HPDE6-E6E7 (cell line): ENCODE results near the gene ARMS2.
A peak's percentile ranks its signal among the peaks of the same experiment; 100 is the strongest.

Experiments
- DNase-seq: peaks from one replicate; pipeline ENCODE4 v3.0.0; 2011; ENCODE audit warnings: missing footprints; ENCODE audit errors: extremely low spot score

ARMS2 gene, protein sequence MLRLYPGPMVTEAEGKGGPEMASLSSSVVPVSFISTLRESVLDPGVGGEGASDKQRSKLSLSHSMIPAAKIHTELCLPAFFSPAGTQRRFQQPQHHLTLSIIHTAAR

DNA sequence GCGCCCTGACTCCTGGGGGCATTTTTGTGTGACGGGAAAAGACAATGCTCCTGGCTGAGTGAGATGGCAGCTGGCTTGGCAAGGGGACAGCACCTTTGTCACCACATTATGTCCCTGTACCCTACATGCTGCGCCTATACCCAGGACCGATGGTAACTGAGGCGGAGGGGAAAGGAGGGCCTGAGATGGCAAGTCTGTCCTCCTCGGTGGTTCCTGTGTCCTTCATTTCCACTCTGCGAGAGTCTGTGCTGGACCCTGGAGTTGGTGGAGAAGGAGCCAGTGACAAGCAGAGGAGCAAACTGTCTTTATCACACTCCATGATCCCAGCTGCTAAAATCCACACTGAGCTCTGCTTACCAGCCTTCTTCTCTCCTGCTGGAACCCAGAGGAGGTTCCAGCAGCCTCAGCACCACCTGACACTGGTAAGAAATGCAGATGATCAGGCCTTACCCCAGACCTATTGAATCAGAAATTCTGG is at the start of gene ARMS2:
Gene ARMS2, plus strand, starts transcription at position 51 of the 478 bp plus-strand sequence. Its CDS starts 75 bp downstream, at position 126.
- no peak for DNase-seq

DNA sequence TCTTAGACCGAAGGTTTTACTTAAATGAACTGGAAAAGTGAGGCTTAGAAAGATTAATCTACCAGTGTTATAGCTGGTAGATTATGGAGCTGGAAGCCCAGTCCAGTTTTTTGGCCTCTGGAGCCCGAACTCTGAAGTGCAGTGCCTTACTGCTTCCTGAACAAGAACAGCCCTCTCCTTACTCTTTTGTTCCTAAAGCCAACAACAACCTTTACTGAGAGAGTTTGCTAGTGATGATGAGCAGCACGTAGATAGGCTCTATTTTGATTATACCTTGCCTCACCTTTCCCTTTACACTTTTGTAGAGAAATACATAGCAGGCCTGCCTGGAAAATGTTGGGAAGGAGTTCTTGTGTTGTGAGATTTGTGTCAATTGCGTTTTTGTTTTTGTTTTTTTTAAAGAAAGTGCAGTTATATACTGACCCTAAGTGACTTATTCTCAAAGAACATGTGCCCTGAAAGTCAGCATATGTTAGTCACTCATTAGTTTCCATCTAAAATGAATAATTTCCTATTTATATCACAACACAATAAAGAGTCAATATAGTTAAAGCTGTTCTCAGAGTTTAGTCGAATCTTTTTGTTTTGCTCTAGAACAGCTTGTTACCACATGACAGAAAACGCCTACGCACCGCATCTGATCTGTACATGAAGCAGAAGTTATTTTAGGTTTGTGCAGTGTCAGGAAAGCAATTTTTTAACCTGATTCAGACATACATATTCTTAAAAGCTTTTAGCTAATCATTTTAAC is 46.9 kb upstream of the ARMS2 start:
- DNase-seq: no peak

DNA sequence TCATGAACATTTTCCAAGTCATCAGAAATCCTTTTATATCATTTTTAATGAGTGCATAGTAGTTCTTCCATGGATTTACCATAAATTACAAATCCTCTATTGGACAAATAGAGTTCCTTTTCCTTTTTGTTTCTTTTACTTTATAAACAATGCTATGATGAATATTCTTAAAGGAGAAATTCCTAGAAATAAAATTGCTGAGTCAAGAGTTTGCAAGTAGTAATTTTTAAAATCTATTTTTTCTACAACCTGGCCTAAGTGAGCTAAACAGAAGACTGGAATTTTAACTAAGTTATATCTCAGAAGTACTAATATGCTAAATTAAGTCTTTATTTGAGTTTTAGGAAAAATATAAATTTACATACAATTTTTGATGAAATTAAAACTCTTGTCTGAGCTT is 41.1 kb upstream of the ARMS2 start:
- DNase-seq: no peak

DNA sequence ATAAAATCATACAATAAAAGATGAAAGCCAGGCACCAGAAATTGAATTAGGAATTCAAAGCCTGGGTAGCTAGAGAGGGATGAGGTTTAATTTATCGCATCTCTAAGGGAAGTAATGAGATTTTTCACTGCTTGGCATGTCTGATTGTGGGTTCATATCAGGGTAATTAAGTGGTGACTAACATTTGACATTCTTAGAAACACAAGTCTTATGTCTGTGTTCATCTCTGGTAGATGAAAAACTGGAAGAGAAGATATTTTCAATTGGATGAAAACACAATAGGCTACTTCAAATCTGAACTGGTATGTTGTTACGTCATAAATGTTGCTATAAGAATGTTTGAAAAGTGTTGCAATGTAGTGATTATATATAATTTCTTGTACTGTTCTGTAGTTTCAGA is 36.8 kb upstream of the ARMS2 start:
- no peak for DNase-seq

DNA sequence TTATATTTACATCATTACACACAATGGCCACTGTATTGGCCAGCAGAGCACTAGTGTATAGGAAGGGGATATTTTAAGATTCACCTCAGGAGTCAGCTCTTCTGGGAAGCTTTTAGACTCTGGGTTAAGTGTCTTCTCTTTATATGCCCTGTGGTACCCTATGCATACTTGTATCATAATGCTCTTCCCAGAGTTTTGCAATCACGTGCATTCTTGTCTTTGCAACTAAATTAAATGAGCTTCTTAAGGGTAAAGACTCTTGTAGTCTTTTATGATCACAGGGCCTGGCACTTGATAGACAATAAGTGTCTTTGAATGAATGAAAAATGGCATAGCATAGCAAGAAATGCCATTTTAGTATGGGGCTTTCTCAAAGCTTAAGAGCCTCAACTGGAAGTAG is 35.4 kb upstream of the ARMS2 start:
- no peak for DNase-seq

DNA sequence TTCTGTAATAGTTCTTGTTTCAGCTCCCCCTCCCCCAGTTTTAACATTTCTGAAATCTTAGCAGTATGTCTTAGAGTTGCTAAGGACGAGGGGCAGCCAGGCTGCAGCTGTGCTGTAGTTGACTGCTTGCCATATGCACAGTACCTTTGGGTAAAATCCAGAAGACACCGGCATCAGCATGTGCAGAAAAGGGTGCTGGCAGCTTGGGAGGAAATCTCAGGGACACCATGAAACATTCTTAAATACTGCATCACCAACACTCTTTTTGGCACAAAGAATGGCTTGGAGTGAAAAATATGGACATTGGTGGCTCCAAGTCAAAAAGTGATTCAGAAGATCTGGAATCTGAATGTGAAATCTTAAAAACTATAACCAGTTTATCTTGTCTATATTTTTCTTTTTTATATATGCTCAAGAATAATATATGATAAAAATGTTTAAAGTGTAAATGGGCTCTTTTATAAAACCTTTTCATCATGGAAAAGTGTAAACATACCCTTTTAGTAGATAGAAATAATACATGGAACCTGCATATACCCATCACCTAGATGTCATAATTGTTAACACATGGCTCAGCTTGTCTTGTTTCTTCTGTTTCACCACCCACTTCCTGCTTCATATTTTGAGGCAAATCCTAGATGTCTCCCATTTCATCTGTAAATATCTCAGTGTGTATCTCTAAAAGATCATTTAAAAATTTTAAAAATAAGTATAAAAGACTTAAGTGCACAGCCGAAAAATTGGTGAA is 34.4 kb upstream of the ARMS2 start:
- DNase-seq: no peak

DNA sequence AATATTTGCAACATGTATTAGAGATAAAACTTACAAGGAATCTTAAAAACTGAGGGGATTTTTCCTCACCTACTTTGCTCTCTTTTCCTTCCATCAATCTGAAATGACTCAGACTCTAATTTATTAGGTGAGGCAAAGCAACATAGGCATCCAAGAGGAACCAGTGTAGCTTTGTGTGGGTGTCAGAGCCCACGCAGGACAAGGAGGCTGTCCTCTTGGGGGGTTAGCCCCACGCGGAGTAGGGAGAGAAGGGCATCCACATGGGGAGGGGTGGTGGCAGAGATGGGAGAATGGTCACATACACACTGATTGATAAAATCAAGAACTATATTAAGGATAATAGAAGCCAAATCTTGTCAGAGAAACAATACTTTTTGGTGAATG is 33.8 kb upstream of the ARMS2 start:
- DNase-seq: no peak

DNA sequence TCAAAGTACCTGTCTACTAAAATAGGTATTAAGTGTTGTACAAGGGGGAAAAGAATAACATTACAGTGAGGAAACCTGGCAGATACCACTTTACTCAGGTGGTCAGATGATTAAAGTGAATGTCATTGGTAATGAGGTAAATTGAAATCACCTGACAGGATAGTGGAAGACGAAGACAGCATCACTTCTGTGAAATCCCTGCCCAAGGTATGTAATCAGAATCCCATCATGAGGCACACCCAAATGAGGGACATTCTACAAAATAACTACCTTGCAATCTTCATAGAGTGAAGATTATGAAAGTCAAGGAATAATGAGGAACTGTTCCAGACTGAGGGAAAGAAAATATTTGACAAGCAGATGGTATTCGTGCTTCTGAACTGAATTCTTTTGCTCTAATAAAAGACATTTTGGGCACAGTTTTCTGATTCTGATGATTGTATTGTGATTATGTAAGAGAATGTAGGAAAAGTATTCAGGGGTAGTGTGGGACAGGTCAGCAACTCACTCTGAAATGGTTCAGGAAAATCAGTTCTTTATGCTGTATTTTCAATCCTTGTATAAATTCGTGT is 33.3 kb upstream of the ARMS2 start:
- DNase-seq: no peak

DNA sequence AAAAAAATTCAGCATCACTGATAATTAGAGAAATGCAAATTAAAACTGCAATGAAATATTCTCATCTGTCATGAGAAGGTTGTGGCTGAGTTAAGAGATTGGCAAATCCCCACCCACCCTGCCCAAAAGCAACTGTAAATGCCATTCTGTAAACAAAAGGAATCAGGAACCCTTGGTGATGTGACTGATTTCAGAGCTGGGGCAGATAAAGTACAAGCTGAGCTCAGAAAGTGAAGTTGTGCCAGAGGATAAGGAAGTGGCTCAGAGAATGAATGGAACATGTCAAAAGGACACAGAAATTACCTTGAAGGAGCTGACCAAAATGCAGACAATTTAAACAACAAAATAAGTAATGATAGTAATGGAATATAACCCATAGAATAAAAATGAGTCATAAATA is 32.7 kb upstream of the ARMS2 start:
- no peak for DNase-seq

DNA sequence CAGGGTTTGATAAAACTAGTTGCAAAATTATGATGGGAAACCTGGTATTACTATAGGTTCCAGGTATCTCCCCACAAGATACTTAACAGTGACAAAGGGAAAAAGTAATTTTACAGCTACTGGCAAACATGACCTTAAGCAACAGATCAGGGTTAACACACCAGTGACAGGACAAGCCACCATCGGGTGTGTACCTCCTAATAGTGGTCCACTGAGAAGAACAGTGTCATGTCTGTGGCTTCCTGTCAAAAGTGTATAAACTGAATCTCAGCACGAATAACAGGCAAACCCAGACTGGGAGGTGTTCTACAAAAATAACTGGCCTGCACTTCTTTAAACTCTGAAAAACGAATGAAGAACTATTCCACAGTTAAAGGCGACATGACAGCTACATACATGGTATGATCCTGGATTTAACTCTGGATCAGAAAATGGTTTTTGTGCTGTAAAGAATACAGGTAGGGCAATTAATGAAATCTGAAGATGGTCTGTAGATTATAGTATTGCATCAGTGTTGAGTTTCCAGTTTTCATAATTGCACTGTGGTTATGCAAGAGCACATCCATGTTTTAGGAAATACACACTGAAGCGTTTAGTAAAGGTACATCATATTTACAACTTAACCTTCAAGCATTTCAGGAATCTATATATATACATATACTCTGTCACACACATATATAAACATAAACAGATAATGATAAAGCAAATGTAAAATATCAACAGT is 32.0 kb upstream of the ARMS2 start:
- no peak for DNase-seq

DNA sequence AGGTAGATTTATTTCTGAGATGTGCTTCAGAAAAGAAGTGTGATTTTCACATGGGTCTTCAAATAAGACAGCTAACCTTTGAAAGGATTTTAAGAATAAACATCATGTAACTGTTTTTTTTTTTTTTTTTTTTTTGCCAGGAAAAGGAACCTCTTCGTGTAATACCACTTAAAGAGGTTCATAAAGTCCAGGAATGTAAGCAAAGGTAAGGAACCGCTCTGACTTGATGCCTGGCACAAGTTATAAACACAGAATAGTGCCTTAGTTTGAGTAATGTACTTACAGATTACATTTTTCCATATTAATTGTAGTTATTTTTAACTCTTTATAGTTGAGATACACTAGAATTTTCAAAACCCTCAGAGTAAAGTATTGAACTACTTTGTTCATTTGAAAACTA is 30.4 kb upstream of the ARMS2 start:
- DNase-seq: no peak

DNA sequence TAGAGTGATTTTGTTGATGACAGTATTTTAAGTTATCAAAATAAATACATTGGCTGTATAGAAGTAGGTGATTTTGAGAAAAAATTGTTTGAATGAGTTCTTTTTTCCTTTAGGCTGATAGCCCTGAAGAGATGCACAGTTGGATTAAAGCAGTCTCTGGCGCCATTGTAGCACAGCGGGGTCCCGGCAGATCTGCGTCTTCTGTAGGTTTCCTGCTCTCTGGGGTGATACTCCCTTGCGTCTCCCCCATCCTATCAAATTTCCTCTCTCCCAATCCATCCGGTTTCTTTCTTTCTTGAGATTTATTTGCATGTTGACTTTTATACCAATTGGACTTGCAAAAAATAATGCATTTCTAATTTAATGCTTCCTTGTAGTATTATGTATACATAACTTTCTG is 27.6 kb upstream of the ARMS2 start:
- no peak for DNase-seq

DNA sequence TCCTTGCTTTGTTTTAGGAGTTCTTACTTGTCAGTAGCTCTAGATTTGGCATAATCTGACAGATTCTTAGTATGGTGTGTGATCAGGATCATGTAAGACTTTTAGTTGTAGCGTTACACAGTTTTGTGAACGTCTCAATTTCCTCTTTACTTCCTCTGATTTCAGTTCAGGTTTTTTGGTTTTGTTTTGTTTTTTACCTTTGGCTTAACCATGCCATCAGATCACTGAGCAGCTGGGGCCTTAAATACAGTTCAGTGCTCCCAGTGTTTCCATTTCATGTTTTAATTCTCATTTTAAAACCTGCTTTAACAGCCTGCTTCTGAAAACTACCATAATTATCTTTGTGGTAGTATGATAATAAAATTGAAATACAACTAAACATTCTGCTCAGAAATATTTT is 27.2 kb upstream of the ARMS2 start:
- DNase-seq: no peak

DNA sequence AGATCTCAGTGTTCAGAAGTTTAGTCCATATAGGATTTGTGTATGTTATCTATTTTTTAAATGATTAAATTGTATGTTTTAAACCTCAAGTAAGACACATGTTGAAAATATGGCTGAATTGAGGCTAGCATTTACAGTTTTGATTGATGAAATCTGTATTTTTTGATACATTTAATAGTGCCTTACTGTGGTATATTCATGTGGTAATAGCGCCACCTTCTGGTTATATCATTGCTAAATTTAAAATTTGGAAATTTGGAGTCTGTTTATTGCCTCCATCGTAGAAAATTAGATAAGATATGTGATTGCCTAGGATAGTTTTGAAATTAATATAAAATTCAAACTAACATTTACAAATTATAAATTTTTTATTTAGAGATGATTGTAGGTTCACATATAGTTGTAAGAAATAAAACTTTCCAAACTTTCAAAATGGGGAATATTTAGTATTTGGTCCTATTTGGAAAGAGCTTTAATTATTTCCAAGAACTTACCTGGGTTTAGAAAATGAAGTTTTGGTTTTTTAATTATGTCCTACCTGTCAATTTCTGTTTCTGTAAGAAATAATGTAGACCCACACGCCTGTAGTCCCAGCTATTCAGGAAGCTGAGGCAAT is 19.1 kb upstream of the ARMS2 start:
- no peak for DNase-seq

DNA sequence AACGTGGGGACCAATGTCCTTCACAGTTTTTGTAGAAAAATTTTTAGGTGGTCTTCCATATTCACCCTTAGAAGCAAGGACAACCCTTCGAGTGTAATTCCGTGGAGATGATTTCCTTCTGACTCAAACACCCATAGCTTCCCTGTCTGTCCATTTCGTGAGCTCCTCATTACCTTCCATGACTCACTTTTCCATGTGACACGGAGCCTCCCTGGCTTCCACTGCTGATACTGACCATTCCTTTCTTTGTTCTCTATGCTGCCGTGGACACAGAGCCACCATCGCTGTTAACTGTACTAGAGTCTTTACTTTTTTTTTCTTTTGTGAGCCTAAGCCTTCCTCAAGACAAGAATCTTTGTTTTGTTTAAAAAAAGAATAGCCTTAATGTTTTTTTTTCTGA is 12.5 kb upstream of the ARMS2 start:
- peak; percentile 84 for DNase-seq

DNA sequence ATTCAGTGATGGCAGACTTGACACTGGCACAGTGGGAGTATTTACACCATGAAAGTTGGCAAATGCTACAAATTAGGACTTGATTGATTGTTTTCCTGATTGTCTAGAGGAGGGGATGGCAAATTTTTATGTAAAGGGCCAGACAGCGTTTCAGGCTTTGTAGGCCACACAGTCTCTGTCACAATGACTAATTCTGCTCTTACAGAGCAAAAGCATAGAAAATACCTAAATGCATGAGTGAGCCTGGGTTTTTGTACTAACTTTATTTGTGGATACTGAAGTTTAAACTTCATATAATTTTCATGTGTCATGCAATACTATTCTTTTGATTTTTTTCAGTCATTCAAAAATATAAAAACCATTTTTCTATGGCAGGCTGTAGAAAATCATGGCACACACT is 9.0 kb upstream of the ARMS2 start:
- no peak for DNase-seq

DNA sequence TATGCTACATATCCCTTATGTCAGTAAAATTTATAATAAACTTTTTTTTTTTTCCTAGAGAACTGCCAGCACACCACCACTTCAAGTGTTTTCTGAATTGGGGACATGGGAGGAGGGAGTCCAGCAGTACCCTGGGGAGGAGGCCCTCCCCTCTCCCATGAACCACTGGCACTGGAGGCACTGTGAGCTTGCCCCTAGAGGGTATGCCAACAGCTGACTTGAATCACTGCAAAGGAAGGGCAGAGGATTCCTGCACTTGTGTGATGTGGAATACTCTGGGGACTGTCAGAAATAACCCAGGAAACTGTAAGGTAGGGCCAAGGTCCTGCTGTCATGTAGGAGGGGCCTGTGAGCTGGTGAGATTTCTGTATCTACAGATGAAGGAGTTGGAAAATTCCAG is 8.5 kb upstream of the ARMS2 start:
- no peak for DNase-seq

DNA sequence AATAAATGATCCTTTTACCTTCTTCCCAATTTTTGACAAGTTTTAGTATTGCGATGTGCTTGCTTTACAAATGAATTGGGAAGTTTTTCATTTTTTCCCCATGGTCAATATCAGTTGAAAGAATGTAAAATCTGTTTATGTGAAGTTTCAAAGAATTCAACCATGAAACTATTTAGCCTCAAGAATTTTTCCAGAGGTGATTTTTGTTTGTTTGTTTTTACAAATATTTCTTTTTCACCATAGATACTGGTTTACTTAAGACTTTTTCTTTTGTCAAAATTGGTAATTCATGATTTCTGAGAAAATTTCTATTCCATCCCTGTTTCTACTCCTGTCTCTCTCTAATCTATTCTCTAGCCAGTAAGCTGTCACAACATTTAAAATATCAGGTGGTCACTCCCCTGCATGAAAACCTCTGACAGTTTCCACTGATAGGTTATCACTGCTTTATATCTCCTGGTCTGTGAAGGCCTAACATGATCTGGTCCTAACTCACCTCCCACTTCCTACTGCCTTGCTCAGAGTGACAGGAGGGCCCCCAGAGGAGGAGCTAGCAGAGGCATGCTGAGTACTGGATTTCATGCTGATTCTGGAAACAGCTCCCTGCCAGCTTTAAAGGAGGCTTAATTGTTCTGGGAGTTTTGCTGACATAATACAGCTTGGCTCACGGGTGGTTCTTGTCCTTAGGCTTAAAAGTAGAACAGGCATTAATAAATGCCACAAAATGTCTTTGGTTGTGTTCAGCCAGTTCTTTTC is 7.6 kb upstream of the ARMS2 start:
- no peak for DNase-seq

DNA sequence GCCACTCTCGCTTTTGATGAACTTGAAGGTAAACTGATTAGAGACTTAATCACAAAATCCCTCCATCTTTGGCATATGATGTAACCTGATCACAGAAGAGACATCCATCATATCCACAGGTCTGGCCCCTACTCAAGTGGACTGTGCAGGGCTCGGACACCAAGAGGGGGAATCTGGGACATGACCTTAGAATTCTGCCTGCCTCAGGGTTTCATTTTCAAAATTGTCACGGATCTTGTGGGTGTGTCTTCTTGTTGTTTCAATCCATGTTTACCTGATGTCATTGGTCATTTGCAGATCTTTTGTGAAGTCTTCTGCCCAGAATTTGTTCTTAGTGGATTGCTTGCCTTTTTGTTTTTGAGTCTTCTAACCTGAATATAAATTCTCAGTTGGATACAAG is 5.9 kb upstream of the ARMS2 start:
- DNase-seq: no peak

DNA sequence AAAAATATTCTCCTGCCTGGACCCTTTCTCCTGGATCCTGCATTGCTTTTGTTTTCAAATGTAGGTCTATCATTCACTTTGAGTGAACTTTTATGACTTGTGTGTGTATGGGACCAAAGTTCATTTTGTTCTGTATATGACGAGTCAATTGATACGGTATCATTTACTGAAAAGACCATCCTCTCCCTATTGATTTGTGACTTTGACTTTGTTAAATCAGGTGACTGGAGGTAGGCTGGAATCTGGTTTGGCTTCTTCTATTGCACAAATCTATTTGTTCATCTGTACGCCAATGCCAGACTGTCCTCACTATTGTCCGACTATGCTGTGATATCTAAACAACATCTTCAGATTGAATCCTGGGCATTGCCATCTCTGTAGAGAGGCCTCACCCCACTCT is 5.3 kb upstream of the ARMS2 start:
- DNase-seq: no peak
